NCI-H2227 (cell line): ENCODE measurements around the gene CCDC9B.

Experiments
- DNase-seq: peaks from one replicate; lab custom pipeline; 2025; ENCODE audit not compliant: unreplicated experiment; lab: John Stamatoyannopoulos, UW

The CCDC9B gene

DNA sequence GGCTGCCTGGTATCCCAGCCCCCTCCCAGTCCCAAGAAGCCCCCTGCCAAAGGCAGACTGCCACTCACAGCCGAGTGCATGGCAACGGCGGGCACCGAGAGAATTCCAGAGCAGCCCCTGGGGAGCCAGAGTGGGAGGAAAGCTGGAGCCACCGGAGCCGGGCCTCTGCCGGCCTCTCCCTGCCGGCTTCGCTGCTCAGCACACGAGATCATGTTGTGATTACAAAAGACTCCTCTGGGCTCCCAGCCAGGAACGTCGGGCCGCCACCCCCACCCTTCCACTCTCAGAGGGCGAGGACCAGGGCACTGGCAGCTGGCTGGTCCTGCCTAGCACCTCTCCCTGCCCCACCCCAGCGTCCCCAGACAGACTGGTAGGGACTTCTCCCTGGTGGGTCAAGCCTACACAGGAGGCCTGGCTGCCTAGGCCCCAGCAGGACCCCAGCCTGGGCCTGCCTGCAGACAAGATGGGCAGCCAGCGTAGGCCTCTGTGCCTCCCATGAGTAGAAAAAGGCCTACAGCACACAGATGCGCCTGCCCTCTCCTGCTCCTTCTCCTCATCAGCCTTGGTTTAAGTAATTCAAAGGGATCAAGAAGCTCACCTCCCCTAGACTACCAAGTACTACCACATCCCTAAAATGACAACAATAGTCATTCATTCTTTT is at the start of gene CCDC9B:
Gene CCDC9B (minus strand): TSS at position 200 of the 661 bp plus-strand sequence. CDS start 120 bp downstream, at position 80.
- peak; percentile 59 for DNase-seq

DNA sequence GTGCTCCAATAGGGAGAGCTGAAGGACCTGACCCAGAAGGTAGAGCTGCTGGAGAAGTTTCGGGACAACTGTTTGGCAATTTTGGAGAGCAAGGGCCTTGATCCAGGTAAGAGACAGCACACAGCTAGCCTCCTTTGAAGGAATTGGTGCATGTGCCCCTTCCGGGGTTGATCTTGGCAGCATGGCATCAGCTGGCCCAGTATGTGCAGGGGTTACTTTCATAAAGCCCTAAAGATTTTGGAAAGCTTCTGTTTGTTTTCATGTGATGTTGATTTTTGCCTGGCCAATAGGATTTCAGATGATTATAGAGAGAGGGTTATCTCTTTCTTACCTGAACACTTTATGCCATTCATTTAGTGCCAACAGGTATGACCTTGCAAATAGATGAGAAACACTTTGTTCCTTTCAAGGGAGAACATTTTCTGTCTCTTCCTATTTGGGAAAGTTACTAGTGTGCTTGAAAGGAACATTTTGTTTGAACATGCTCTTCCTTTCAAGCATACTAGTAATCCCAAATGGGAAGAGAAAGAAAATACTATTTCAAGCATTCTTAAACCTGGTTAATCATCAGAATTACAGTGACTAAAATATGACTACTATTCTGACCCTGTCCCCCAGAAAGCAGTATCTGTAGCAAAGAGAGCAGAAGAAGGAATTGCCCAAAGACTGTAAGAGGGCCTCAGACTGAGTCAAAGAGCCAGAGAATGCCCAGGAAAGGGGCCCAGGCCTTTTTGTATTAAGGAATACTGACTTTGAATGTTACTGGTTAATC is 49.3 kb upstream of the CCDC9B start:
- DNase-seq, result no peak

DNA sequence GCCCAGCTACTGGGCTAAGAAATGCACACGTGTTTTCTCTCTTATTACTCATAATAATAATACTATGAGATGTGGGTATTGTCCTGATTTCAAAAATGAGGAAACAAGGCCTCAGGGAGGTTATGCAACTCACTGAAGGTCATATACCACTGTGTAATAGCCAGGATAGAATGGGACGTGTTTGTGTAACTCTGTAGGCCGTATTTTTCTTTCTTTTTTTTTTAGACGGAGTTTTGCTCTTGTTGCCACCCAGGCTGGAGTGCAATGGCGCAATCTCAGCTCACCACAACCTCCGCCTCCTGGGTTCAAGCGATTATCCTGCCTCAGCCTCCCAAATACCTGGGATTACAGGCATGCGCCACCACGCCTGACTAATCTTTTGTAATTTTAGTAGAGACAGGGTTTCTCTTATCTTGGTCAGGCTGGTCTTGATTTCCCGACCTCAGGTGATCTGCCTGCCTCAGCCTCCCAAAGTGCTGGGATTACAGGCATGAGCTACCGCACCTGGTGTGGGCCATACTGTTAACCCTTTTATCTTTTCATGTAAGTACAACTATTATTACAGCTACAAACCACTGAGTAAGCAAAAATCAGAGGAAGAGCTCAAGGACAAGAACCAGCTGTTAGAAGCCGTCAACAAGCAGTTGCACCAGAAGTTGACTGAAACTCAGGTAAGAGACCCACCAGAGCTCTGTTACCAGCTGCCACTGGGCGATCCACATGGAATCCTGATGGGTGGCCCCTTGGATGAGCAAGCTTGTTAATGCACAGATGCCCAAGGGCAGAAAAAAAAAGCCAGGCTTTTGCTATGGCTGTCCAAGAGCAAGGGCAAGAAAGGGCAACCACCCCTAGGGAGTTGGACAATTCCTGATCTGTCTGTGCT is 48.4 kb upstream of the CCDC9B start:
- DNase-seq, result no peak

DNA sequence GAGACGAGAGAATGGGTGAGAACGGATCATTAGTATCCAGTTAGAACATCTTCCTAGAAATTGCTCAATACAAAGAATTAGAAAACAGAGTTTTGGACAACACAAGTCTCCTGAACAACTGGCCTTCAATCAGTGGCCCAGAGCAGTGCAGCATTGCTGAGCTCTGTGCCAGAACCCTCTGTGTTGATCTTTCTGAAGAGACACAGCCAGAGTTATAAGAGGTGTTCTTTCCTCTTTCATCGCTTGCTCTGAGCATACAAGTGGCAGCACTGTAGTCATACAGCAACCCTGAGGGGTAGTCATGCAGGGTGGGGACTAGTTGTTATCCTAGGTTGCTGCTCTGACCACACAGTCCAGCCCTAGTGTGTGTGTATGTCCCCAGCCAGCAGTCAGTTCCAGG is 45.7 kb upstream of the CCDC9B start:
- DNase-seq, result no peak

- DNase-seq, result peak; percentile 92
These were observed 42.1 kb upstream of the CCDC9B start, which contains the start of gene KNSTRN for GRCh38 chr15:40382580-40383456. Gene KNSTRN (plus strand): TSS chr15:40382721. CDS start chr15:40382836, 115 bp downstream.

DNA sequence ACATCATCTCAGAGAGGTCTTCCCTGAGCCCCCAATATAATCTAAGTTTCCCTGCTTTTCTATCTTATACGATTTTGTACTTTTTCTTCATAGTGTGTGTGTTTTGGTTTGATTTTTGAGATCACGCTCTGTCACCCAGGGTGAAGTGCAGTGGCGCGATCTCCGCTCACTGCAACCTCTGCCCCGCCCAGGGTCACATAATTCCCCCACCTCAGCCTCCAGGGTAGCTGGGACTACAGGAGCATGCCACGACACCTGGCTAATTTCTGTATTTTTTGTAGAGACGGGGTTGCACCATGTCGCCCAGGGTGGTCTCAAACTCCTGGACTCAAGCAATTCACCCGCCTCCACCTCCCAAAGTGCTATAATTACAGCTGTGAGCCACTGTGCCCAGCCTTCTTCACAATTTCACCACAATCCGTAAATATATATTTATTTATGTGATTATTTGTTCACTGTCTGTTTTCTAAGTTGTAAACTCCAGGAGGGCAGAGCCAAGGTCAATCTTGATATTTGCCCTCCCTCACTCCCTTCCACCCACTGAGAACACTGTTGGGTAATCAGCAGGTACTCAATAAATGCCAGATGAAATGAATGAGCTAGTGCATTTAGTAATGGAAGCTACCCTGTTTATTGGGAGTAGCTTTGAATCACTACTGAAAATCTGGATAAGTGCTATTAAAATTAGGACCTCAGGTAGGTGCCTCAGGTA is 41.2 kb upstream of the CCDC9B start:
- DNase-seq, result no peak

GRCh38 chr15:40380636-40381035 is 39.9 kb upstream of the CCDC9B start:
- no peak for DNase-seq

- DNase-seq, result no peak
These were observed 39.1 kb upstream of the CCDC9B start for GRCh38 chr15:40379853-40380252.

- DNase-seq, result no peak
These were observed 38.6 kb upstream of the CCDC9B start for GRCh38 chr15:40379374-40379773.

- DNase-seq, result no peak
These were observed 36.9 kb upstream of the CCDC9B start for GRCh38 chr15:40377606-40378005.

DNA sequence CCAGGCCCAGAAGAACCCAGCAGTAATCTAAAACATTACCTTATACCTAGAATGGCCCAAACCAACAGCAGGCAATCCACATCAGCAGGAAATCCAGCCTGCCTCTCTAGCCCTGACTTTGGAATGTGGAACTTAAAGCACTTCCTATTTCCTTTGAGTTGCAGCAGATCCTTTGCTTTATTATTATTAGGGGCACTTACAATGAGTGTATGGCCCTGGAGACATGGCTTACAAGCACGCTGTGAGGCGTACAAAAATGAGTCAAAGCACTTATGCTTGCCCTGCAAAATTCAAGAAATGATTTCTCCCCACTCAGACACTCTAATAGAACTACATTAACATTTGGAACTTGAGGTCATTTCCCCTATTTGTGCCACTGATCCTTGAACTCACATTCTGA is 32.2 kb upstream of the CCDC9B start:
- no peak for DNase-seq

GRCh38 chr15:40369971-40370370 is 29.2 kb upstream of the CCDC9B start:
- no peak for DNase-seq

DNA sequence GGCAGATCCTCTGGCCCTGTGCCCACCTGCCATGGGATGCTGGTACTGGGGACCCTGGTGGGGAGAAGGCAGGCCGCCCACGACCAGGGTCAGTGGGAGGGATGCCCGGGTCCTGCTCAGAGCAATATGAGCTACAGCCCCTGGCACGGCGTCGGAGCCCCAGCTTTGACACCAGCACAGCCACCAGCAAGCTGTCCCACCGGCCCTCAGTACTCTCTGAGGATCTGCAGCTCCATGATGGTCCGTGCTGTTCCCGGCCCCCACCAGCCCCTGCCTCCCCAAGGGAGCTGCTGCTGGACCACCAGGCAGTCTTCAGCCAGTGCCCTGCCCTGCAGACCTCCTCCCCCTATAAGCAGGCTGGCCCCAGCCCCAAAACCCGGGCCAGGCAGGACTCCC is 28.7 kb upstream of the CCDC9B start:
- DNase-seq, result no peak

DNA sequence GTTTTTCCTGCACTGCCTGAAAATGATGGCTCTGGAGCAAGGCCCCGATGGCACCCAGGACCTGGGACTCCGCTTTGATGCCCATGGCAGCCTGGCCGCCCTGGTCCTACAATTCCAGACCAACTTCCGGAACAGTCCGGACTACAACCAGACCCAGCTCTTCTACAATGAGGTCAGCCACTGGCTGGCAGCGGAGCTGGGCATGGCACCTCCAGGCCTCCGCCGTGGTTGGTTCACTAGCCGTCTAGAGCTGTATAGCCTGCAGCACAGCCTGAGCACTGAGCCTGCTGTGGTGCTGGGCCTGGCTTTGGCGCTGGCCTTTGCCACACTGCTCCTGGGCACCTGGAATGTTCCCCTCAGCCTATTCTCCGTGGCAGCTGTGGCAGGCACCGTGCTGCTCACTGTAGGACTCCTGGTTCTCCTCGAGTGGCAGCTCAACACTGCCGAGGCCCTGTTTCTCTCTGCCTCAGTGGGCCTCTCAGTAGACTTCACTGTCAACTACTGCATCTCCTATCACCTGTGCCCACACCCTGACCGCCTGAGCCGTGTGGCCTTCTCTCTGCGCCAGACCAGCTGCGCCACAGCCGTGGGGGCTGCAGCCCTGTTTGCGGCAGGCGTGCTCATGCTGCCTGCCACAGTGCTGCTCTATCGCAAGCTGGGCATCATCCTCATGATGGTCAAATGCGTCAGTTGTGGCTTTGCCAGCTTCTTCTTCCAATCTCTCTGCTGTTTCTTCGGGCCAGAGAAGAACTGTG is 28.2 kb upstream of the CCDC9B start:
- no peak for DNase-seq

- DNase-seq, result no peak
These were observed 27.2 kb upstream of the CCDC9B start for GRCh38 chr15:40367686-40368611.

GRCh38 chr15:40367371-40367685 is 26.6 kb upstream of the CCDC9B start:
- DNase-seq, result no peak

GRCh38 chr15:40366457-40367370 is 26.0 kb upstream of the CCDC9B start:
- no peak for DNase-seq
